Measurements from ENCODE around the gene CELA3B.
"Not testable (repeated sequence)": the region's sequence is repeated elsewhere in the genome, so short reads cannot be mapped to it uniquely, and the experiment has no call there.

Gene CELA3B

DNA sequence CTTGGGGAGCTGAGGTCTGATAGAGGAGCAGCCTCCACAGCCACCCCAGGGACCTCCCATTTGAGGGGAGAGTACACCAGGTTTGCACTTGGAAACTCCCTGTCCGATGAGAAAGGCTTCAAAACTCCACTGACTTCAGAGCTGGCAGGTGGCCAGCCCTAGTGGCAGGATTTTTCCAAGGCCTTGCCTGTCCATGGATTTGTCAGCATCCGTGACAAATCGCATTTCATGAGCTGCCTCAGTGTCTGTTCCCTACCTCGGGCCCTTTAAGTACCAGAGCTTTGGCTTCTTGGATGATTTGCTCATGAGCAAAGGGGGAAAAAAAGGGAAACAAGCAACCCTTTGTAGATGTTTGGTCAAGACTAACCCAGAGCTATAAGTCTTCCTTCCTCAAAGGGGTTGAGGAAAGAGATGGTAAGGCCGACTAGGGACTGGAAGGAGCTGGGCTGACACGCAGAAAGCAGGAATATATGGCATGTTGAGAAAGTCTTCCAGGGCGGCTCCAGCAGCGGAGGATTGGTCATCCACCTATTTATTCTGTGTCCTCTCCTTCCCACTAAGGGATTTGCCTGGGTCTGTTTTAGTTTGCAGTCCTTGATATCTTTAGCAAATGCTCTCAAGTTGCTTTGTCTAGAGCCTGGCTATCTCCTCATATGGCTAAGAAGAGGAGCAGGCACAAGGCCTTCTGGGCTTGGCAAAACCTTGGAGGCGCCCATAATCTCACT lies 37.0 kb upstream of the CELA3B start:
- Mint-ChIP-seq H3K4me1 (peaks cover 16% of the 10 kb centered on the region), H3K27ac (no peak overlapping the region), H3K36me3 (no peaks in the 10 kb centered on the region), H3K27me3 (no peaks in the 10 kb centered on the region), H3K9me3 (no peaks in the 10 kb centered on the region), H3K4me3 (no peak overlapping the region)

GRCh38 chr1:21940492-21940891 lies 36.3 kb upstream of the CELA3B start:
- no peak overlapping the region for H3K4me3 Mint-ChIP-seq
- no peaks in the 10 kb centered on the region for H3K9me3 Mint-ChIP-seq
- peaks cover 14% of the 10 kb centered on the region for H3K4me1 Mint-ChIP-seq
- H3K36me3 Mint-ChIP-seq = no peaks in the 10 kb centered on the region
- H3K27me3 Mint-ChIP-seq = no peaks in the 10 kb centered on the region
- no peak overlapping the region for H3K27ac Mint-ChIP-seq

DNA sequence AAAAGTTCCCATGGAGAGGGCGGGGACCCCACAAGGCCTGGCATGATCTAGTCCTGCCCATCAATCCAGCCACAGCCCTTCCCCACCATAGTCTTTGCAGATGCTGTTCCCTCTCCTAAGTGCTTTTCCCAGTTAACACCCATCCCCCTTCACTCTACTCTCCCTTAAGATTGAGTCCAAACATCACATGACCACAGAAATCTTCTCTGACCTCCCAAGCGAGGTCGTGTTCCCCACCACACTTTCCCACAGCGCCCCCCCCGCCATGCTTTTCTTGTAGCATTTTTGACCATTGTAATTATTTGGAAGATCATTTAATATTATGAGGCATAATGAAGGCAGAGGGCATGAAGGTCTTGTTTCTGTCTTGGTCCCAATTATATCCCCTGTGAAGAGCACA lies 35.5 kb upstream of the CELA3B start:
- no peaks in the 10 kb centered on the region for H3K36me3 Mint-ChIP-seq
- no peak overlapping the region for H3K27ac Mint-ChIP-seq
- no peaks in the 10 kb centered on the region for H3K27me3 Mint-ChIP-seq
- no peaks in the 10 kb centered on the region for H3K9me3 Mint-ChIP-seq
- H3K4me1 Mint-ChIP-seq = peaks cover 12% of the 10 kb centered on the region
- no peak overlapping the region for H3K4me3 Mint-ChIP-seq

GRCh38 chr1:21942464-21942863 lies 34.4 kb upstream of the CELA3B start:
- Mint-ChIP-seq H3K4me1 (peaks cover 11% of the 10 kb centered on the region), H3K27ac (no peak overlapping the region), H3K27me3 (no peaks in the 10 kb centered on the region), H3K4me3 (no peak overlapping the region), H3K36me3 (no peaks in the 10 kb centered on the region), H3K9me3 (no peaks in the 10 kb centered on the region)

DNA sequence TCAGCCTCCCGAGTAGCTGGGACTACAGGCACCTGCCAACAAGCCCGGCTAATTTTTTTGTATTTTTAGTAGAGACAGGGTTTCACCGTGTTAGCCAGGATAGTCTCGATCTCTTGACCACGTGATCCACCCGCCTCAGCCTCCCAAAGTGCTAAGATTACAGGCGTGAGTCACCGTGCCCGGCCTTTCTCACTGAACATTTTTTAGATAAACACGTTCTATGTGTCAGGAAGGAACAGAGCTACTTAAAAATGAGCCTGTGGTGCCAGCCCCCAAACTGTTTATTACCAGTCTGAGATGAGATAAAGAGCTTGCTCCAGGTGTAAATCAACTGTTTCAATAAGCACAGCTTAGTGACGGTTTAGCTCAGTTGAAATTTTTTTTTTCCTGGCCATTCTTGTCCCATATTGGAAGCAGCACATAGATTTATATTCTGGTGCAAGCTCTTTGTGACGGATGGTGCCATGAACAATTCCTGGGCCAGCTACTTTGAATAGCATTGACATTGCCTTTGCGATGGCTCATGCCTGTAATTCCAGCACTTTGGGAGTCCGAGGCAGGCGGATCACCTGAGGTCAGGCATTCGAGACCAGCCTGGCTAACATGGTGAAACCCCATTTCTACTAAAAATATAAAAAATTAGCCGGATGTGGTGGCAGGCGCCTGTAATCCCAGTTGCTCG lies 33.7 kb upstream of the CELA3B start:
- not testable (repeated sequence) for H3K9me3 Mint-ChIP-seq

GRCh38 chr1:21944733-21945073 lies 32.1 kb upstream of the CELA3B start:
- no peaks in the 10 kb centered on the region for H3K27me3 Mint-ChIP-seq
- H3K27ac Mint-ChIP-seq = no peak overlapping the region
- H3K4me3 Mint-ChIP-seq = no peak overlapping the region
- no peaks in the 10 kb centered on the region for H3K36me3 Mint-ChIP-seq
- no peaks in the 10 kb centered on the region for H3K4me1 Mint-ChIP-seq
- H3K9me3 Mint-ChIP-seq = no peaks in the 10 kb centered on the region

More for the DNA sequence above, 33.7 kb upstream of the CELA3B start:
- not testable (repeated sequence) for H3K4me1 Mint-ChIP-seq, H3K36me3 Mint-ChIP-seq, H3K4me3 Mint-ChIP-seq, H3K27ac Mint-ChIP-seq, H3K27me3 Mint-ChIP-seq

DNA sequence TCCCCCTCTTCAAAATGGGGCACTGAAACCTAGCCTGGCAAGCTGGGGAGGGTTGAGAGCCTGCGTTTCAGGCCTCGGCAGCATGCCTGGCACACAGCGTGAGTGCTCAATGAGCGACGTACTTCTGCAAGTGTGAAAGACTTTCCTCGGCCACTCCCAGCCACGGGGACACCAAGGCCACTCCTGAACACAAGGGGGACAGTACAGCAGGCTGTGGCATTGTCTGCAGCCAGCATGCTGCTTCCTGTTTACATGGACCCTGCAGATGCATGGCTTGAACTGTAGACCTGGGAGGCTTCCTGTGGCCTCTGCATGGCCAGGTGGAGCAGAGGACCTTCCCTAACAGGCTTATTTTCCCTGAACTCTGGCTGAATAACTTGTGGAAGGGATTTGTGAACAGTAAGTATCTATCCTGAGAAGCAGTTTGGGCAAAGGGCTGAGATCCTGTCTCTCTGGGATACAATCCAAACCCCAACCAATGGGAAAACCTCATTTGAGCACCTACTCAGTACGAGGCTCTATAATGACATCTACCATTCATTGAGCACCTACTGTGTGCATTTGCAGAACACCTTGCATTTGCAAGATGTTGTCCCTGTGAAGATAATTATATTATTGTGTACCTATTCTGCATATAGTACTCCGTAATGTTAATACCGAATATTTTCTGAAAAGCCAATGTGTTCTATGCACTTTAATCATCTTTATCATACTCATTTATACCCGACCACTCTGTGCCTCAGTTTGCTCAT lies 29.8 kb upstream of the CELA3B start:
- Mint-ChIP-seq H3K9me3 (no peaks in the 10 kb centered on the region), H3K4me3 (no peak overlapping the region), H3K4me1 (no peaks in the 10 kb centered on the region), H3K27ac (no peak overlapping the region), H3K27me3 (no peaks in the 10 kb centered on the region), H3K36me3 (no peaks in the 10 kb centered on the region)

DNA sequence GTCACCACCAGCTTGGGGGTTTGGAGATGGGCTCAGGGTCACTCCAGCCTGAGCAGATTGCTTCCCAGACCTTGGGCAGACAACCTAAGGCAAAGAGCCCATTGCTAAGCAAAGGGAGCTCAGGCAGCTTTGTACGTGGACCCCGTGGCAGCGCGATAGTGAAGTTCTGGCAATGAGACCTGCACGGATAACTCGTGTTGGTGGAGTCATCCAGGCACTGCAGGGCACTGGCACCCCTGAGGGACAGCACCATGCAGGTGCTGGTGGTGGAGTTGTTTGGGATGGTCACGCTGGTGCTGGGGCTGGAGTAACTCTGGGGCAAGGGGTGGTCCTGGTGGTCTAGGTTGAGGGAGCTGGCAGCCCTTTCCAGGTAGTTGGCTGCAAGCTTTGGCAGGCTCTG lies 26.1 kb upstream of the CELA3B start:
- H3K4me3 Mint-ChIP-seq = no peak overlapping the region
- H3K27me3 Mint-ChIP-seq = no peaks in the 10 kb centered on the region
- H3K27ac Mint-ChIP-seq = no peak overlapping the region
- H3K4me1 Mint-ChIP-seq = peaks cover 5% of the 10 kb centered on the region
- no peaks in the 10 kb centered on the region for H3K9me3 Mint-ChIP-seq
- H3K36me3 Mint-ChIP-seq = no peaks in the 10 kb centered on the region

GRCh38 chr1:21951226-21951870 lies 25.5 kb upstream of the CELA3B start:
- no peak overlapping the region for H3K27ac Mint-ChIP-seq
- H3K4me1 Mint-ChIP-seq = peaks cover 11% of the 10 kb centered on the region
- no peaks in the 10 kb centered on the region for H3K9me3 Mint-ChIP-seq
- H3K27me3 Mint-ChIP-seq = no peaks in the 10 kb centered on the region
- H3K36me3 Mint-ChIP-seq = no peaks in the 10 kb centered on the region
- no peak overlapping the region for H3K4me3 Mint-ChIP-seq

GRCh38 chr1:21952786-21953520 lies 23.9 kb upstream of the CELA3B start:
- peaks cover 27% of the 10 kb centered on the region for H3K4me1 Mint-ChIP-seq
- no peak overlapping the region for H3K27ac Mint-ChIP-seq
- no peak overlapping the region for H3K4me3 Mint-ChIP-seq
- H3K9me3 Mint-ChIP-seq = no peaks in the 10 kb centered on the region
- no peaks in the 10 kb centered on the region for H3K27me3 Mint-ChIP-seq
- no peaks in the 10 kb centered on the region for H3K36me3 Mint-ChIP-seq

DNA sequence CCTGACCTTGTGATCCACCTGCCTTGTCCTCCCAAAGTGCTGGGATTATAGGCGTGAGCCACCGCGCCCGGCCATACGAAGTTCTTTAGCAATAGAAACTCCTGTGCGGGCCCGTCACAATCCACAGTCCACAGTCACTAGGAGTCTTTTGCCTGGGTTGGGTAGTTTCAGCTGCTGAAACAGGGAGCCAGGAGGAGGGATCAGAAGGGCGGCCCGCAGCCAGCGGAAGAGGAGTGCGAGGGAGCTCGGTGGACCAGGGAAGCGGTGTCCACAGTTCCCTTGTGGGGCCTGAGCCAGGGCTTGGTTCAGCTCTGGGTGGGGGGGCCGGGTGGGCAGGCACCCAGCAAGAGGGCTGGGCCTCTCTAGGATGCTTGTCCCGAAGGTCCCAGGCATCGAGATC lies 21.8 kb upstream of the CELA3B start:
- H3K9me3 Mint-ChIP-seq = no peaks in the 10 kb centered on the region

DNA sequence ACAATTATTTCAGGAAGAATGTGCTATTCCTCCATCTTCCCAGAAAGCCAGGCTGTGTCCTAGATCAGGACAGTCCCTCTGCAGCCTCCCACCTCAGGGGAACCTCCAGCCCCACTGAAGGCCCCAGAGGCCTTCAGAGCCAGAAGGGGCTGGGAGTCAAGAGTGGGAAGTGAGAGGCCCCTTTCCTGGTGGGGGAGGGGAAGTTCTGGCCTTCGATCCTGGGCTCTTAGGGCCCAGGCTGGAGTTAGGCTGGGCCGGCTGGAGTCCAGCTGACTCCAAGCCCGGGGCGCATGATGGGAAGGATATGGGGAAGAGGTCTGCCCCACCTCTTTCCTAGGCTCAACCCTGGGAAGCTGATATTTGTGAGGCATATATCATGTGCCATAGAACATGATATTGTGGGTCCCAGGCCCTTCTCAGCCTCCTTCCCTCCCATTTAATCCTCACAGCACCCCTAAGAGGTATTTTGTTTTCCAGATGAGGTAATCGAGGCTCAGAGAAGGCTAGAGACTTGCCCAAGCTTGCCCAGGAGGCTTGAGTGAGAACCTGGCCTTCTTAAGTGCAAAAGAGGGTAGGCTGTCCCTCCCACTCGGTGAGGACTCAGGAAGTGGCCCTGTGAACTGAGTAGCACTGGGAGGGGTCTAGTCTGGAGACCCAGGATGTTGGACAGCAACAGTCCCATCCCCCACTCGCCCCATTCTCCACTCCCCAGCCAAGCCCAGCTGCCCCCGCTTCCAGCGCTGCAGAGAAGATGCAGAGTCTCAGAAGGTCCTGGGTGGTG lies 21.1 kb upstream of the CELA3B start:
- H3K4me3 Mint-ChIP-seq = no peak overlapping the region
- H3K36me3 Mint-ChIP-seq = no peaks in the 10 kb centered on the region
- no peaks in the 10 kb centered on the region for H3K9me3 Mint-ChIP-seq
- no peaks in the 10 kb centered on the region for H3K27me3 Mint-ChIP-seq
- no peak overlapping the region for H3K27ac Mint-ChIP-seq
- H3K4me1 Mint-ChIP-seq = peaks cover 40% of the 10 kb centered on the region

More for the DNA sequence above, 21.8 kb upstream of the CELA3B start:
- peak overlapping the region; percentile 17 for H3K27ac Mint-ChIP-seq
- no peaks in the 10 kb centered on the region for H3K27me3 Mint-ChIP-seq
- H3K4me3 Mint-ChIP-seq = no peak overlapping the region
- peaks cover 40% of the 10 kb centered on the region for H3K4me1 Mint-ChIP-seq
- H3K36me3 Mint-ChIP-seq = no peaks in the 10 kb centered on the region

DNA sequence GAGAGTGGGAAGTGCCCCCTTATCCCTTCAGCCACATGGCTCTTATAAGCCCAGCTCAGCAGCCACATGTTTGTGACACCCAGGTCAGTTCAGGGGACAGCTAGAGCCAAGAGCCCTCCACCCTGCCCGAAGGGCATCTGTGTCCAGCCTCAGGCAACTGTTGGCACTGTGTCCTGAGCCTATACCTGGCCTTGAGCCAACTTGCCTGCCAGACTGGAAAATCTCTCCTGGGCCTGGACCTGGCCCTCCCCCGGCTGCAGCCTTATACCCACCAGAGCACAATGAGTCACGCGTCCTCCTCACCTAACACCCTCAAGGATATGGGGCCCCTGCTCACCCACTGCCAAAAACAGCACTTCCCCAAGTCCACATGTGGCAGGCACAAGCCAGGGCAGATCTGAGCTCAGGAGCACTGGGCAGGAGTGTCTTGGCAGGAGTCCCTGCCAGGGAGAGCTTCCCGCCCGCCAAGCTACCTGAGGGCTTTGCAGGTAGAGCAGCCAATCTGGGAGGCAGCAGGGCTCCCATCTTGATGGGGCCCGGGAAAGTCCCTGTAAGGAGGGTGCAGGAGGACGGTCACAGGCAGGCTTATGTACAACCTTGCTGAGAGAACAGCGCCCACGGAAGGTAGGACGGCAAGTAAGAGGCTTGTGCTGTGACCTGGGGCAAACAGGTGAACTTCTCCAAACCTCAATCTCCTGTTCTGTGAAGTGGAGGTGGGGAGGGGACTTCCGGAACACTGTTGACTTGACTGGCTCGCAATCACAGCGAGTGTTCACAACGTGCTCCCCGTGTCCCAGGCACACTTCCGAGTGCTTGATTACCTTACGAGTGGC lies 19.9 kb upstream of the CELA3B start:
- no peaks in the 10 kb centered on the region for H3K36me3 Mint-ChIP-seq
- peaks cover 40% of the 10 kb centered on the region for H3K4me1 Mint-ChIP-seq
- peak overlapping the region; percentile 71 for H3K4me3 Mint-ChIP-seq
- H3K27me3 Mint-ChIP-seq = no peaks in the 10 kb centered on the region
- peak overlapping the region; percentile 85 for H3K27ac Mint-ChIP-seq
- H3K9me3 Mint-ChIP-seq = no peaks in the 10 kb centered on the region

DNA sequence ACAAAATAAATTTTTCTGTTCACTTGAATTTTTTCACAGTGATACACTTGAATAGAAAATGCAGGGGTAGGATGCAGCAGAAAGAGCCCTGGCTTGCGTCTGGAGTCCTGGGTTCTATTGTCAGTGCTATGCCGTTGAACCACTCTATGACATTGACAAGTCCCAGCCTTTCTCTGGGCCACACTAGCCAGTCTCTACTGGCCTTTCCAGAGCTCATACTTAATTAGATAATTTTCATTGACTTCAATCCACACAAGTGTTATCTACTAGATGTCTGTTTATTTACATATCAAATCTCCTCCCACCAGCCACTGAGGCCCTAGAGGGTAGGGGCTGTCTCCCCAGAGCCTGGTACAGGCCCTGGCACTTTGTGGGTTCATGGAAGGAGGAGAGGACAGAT lies 15.5 kb upstream of the CELA3B start:
- Mint-ChIP-seq H3K4me3 (no peak overlapping the region), H3K27ac (no peak overlapping the region), H3K36me3 (no peaks in the 10 kb centered on the region), H3K9me3 (no peaks in the 10 kb centered on the region), H3K4me1 (peaks cover 42% of the 10 kb centered on the region), H3K27me3 (no peaks in the 10 kb centered on the region)
